HG03039 (cell line): ENCODE measurements around the gene SKIC8.

Experiments
- ATAC-seq: cut with Tn5 transposase; IDR thresholded peaks from one replicate; pipeline ENCODE4 v1.9.1; 2021; ENCODE audit warnings: mild to moderate bottlenecking, moderate library complexity; ENCODE audit not compliant: unreplicated experiment

Gene SKIC8

DNA sequence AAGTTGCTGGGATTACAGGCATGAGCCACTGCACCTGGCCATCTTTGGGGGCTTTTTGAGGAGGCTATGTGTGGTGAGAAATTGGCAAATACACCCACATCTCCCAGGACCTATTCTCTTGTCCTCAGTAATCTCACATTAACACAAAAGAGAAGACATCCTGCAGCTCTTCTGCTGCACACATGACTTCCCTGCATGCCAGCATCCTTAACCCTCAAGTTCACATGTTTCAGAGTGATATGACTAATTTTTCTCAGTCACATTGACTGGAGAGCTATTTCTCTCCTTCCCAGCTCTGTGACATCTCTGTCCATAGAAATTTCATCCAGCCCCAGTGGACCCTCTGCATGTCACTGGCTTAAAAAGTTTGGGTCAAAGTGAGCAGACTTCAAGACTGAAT lies 1.9 kb upstream of the SKIC8 start:
- no peak for ATAC-seq

DNA sequence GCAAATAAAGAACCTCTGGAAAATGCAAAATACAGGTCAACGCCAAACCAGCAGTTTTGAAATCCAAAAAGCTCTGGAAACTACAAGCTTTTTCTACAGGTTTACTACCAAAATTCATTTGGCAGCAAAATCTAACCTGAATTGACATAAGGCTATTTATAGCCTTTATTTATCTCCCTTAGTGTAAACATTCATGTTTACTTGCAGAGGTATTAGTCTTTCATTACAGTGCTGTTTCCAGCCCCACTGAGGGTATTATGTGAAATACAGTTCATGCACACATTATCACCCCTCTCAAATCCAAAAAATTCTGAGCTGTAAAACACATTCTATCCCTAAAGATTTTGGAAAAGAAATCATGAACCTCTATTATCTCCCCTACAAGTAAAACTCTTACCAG lies 7.2 kb downstream of the SKIC8 start:
- no peak for ATAC-seq

DNA sequence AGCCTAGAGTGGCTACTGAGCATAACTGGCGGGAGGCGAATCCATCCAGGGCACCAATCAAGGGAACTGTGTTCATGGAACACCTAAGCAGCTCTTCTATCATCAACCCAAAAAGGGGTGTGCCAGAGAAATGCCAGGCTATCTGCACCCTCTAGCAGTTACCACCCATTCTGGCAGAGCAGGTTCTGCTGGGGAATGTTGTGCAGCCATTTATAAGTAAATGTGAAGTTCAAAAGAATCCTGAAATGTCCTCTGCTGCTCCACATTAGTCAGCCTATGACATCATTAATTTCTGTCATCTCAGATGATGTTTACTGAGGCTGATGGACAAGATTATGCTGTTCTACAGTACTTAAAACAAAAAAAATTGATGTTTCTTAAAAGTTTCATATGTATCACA lies 7.7 kb downstream of the SKIC8 start:
- ATAC-seq, result no peak

DNA sequence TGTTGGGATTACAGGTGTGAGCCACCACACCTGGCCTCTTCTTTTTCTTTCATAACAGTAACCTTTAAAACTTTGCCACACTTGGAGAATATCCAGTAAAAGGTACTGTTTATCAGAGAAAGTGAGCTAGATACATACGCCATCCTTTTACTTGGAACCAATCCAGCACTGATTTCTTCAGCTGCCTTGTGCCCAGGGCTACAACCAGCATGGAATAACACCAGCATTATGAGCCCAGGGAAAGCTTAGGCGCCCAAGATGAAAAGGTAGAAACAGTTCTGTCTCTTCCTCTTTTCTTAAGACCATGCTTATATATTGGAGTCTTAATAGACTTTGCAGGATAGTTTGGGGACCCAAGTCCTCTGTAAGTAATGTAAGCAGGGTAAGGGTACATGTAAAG lies 8.4 kb downstream of the SKIC8 start:
- ATAC-seq, result no peak

DNA sequence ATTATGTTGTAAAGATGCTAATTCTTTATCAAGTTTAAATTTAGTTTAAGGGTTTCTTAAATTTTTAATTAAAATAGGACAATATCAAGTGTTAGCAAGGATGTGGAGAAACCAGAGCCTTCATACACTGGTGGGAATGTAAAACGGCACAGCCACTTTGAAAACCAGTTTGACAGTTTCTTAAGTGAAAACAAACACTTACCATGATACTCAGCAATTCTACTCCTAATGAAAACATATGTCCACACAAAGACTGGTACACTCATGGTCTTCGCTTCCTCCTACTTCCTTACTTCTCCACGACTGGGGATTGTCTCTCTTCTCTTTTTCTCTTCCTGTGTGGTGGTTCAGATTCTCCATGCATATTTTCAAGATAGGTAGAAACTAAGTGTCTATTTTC lies 9.2 kb downstream of the SKIC8 start:
- ATAC-seq, result no peak

DNA sequence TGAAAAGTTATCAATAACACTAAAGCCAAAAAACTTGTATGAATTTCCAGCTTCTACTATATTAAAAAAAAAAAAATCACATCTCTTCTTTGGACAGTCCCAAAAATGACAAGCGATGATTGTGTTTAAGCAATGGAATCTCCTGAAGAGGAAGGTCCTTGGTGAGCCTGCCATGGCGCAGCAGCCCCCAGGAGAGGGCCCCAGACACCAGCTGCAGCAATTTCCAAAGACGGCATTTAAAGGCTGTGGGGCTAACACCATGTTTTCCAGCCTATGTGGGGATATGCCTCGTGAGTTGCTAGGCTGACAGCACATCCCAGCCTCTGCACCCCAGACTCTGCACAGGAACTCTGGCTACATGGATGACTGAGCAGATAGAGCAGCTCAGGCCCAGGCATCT lies 14.7 kb downstream of the SKIC8 start:
- no peak for ATAC-seq

DNA sequence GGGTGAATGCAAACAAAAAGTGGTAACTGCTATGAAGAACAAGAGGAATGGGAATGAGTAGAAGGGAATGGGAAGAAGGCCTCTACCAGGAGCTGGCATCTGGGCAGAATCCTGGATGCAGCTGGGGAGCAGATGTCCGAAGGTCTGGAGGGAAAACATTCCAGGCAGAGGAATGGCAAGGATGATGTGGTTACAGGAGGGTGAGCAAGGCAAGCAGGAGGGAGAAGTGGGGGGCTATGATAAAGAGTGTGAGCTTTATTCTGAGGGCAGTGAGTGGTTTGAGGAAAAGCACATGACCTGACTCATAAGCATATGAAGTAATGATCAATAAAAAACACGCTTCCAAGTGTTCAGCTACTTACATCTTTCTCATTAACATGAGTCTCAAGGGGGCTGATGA lies 17.1 kb downstream of the SKIC8 start:
- ATAC-seq, result no peak

DNA sequence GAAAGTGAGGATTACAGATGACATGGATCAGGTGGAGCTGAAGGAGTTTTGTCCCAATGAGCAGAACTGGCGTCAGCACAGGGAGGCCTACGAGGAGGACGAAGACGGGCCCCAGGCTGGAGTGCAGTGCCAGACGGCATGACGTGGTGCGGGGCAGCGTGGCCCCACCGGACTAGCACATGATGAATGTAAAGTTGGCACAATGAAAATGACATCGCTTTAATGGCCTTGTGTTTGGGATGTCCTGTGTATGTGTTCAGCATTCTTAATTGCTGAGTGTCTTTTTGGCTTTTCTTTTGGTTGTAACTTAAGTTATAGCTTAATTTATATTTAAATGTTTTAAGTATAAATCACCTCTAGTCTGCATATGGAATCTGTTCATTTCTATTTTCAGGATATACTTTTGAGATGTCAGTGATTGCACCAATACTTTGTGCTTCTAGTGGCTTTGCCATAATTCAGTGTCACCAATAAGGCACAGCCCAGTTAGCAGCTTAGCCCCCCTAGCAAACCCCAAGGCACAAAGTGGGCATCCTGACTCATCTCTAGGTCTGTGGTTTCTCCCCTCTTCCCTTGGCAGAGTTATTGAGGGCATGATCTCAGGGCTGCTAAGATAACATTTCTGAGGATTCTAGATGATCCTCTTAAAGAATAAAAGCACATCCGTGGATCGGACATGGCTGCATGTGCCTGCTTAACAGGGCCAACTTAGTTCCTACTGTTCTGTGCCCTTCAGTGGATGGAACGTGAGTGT lies 18.9 kb downstream of the SKIC8 start:
- ATAC-seq, result no peak

DNA sequence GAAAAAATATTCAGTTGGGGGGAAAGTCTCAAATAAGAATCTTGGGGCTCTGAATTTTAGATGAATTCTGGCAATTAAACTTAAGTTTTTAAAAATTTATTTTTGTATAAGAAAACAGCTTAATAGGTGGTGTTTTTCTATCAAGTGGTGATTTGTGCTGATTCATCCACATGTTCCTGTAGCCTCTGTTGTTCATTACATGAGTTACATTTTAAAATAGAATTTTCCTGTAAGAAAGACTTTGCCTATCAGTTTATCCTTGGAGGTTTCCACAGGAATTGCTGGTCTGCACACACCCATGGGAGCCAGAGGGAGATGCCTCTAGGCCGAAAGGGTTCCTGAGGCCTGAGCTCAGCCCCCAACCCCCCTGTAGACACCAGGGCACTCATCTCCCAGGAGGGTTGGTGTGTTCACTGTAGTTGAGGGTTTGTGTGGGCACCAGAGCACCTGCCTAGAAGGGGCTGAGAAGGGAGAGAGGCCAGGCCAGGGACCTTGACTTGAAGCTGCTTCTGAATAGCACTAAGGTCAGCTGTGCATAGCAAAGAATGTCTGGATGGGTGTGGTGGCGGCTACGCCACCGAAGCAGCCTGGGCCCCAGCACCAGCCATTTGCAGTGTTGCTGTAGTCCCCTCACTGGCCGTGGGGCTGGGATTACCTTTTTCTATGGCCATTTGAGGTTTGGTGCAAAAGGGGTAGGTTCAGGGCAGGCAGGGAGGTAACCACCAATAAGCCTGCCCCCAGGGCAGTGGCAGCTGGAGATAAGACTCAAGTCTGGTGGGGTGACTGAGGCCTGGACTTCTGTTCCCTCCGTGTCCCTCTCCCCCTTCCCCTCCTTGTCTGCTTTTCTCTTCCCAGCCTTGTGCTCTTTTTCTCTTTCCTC lies 23.1 kb downstream of the SKIC8 start:
- no peak for ATAC-seq

DNA sequence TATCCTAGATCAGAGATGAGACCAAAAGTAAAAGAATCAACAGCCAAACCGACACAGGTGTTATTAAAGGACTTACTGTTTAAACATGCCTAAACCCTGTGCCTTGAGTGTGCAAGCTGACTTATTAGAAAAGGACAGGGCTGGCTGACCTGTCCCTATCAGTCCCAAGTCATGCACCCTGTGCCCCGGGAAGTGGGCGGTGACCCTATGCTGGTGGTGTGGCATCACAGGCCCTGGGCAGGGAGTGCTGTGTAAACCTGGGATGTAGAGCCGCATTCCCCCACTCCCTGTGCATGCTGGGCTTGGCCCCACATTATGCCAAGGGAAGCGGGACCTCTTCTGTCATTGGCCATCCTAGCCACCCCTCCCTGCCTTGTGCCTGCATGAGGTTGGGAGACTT lies 24.4 kb downstream of the SKIC8 start:
- no peak for ATAC-seq

DNA sequence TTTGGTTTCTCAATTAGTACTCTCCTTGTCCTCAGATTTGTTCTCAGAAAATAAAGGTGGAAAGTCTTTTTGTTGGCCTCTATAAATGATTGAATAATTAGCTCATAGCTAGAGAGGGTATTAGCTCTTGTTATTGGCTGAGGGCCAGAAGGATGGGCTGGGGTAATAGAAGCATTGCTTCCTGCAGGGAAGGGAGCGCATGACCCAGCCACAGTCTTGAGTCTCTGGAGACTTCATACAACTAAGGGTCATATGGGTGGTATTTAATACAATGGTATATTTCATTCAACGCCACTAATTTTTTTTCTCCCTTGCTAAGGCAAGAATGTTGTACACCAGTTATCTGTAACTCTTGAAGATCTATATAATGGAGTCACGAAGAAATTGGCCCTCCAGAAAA lies 26.6 kb downstream of the SKIC8 start:
- no peak for ATAC-seq

DNA sequence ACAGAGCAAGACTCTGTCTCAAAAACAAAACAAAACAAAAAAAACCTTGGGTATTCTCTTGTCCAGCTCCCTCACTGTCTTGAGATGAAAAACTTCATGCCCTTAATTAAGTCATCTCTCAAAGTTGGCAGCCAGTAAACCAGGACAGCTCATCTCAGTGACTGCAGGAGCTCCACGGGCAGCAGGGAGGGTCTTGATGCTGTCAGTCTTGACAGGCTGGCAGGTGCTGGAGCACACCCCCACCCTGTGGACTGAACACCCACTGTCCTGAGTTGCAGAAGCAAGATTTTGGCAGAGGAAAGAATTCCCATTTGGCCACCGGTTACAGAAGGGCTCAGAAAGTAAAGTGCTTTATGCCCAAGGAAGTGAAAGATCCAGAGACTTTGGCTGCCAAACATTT lies 27.1 kb downstream of the SKIC8 start:
- no peak for ATAC-seq

DNA sequence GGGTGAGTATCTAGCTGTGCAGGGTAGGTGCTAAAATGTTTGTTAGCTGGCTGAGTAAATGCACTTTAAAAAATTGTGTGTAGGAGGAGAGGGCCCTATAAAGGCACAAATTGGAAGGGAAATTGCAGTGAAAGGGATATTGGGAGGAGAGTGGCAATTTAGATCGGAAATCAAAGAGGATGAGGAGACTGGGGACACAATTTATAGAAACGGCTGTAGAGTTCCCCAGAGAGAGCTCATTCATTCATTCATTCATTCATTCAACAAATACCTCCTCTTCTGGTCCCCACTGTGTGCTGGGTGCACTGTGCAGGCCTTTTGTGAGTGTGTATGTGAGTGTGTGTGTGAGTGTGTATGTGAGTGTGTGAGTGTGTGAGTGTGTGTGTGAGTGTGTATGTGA lies 32.6 kb downstream of the SKIC8 start:
- ATAC-seq, result no peak

DNA sequence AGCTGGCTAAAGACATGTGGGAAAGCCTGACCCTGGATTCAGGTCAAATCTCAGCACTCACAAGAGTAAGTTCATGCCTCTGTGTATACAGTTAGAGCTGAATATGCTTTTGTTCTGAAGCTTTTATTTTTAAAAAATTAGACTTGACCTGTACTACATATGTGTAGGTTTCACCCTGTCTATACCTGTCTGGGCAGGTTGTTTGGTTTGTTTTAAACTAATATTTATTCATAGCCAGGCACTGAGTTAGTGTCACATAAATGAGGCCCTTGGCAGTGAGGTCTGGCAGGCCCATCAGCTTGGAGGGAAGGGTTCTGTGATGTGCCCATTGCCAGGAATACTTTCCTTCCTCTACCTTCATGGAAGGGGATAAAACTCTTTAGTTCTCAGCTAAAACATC lies 33.2 kb downstream of the SKIC8 start:
- ATAC-seq, result no peak

DNA sequence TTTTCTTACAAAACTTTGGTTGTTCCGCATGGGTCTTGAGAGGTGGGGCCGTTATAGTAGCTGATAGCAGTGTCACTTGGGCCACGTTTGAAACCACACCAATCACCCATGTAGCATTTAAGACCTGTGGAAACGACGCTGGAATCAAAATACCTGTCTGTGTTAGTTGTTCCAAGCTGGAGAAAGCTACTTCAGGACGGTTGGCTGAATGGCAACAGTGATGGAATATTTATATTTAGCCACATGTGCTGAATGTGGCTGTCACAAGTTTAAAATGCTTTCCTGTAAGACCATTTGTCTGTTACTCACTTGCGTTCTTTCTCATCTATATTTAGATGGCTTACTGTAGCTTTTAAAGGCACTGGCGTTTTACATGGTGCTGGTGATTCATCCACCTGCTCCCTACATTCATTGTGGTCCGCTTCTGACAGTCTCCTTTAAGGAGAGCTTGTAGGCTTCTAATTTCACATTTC lies 33.6 kb downstream of the SKIC8 start:
- ATAC-seq, result no peak

DNA sequence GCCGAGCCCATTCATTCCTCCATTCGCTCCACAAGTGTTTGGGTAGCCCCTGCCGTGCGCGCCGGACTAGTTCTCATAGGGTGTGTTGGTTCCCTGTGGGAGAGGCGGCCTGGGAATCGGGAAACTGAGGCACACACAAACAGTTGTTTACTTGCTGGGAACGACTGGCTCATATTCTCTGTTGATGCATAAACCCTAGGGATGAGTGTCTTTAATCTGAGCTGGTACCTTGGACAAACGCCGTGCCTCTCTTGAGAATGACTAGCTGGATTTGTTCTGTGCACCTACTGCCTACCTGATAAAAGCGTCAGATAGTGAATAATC lies 34.3 kb downstream of the SKIC8 start:
- ATAC-seq, result no peak

DNA sequence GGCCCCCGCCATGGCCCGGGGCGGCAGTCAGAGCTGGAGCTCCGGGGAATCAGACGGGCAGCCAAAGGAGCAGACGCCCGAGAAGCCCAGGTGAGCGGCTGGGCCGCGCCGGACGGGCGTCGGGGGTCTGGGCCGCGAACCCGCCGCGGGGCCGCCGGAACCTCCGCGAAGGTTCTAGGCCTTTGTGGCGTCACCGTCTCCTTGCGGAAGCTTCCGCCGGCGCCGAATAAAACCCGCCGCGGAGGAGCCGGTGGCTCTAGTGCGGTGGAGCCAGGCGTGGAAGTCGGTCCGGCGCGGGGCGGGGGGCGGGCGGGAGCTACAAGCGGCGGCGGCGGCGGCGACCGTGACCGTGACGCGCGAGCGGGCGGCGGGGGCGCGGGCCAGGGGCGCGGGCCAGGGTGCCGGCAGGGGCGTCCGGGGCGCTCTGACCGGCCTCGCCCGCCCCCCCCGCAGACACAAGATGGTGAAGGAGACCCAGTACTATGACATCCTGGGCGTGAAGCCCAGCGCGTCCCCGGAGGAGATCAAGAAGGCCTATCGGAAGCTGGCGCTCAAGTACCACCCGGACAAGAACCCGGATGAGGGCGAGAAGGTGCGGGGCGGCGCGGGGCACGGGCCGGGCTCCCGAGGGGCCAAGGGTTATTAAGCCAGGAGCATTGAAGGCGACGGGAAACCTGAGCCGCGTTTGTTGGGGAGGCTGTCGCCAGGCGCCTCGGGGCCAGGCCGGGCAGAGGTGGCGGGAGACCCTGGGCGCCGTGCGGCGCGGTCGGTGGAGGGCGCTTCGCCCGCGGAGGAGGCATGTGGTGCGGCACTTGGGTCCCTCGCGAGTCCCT lies 34.9 kb downstream of the SKIC8 start, which contains the start of gene DNAJA4:
DNAJA4 (plus strand) TSS at position 259 of the 833 bp plus-strand sequence; CDS start at position 461, 202 bp downstream.
- no peak for ATAC-seq

DNA sequence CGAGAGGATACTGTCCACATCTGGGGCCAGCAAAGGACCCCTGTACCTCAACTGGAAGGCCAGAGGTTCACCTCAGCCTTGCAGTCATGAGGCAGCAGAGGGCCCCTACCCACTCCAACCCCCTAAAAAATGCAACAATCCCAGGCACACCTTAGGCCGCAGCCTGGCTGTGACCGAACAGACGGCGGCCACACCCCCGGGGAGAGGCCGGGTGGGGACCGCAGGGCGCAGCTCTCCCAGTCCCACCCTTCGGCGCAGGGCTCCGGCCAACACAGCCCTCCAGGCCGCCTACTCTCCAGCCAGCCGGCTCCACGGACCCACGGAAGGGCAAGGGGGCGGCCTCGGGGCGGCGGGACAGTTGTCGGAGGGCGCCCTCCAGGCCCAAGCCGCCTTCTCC lies 35.5 kb downstream of the SKIC8 start:
- no peak for ATAC-seq

DNA sequence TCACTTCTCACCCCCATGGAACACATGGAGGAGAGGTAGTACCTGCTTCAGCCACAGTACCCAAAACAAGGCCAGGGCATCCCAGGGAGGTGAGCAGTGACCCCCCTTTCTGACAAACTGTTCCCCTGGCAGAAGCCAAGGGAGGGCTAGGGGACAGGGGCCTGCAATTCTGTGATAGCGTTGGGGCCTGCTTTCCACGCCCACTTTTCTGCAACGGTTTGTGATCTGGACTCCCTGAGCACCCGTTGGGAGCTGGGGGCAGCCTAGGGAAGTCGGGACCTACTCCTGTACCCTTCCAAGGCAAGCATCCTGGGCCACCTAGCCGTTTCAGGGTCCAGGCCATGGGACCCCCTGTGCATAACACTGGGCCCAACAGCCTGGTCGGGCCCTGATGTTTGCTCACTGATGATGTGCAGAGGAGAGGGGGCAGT lies 36.0 kb downstream of the SKIC8 start:
- no peak for ATAC-seq

DNA sequence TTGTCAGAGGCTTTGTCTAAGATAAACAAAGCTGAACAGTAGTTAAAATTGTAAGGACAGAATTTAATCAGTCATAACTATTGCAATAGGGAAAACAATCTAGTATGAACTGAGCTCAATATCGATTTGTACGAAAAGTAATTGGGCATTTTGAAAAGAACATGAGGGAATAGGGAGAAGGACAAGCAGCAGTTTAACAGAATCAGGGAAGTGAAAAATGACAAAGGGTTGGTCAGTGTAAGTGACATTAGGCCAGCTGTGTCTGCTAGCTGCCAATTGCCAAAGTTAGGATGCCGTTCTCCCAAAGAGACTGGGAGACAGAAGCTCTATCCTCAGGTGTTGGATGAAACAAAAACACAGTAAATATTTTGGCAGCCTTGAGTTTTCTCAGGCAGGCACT lies 38.3 kb downstream of the SKIC8 start:
- no peak for ATAC-seq

DNA sequence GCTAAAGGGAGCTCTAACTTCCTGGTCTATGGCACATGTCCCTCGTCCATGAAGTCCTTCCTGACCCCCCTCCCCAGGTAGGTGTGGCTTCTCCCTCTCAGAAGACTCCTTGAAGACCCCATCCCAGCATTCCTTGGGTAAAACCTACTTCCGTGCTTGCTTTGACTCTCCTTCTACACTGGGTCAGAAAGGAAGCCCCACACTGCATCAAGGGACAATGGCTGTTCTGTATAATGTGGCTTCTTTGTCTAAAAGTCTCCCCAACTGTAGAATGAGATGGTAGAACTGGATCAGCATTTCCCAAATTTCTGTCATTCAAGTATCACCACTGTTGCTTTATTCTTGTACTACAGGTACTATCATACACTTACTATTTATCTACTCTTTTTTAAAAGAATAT lies 38.9 kb downstream of the SKIC8 start:
- no peak for ATAC-seq
